Umbilical cord (tissue), 2 donors: ENCODE results near the gene NEURL1. TPM values are rescaled to one million over a fixed set of nuclear protein-coding genes. Genes with fewer than 3 reads are reported as not detected.
A peak's percentile ranks its signal among the peaks of the same experiment; 100 is the strongest.

Source experiments
- DNase-seq: peaks from one replicate; pipeline ENCODE4 v3.0.0-alpha.2; 2015; ENCODE audit warnings: low spot score
- total RNA-seq: library from RNA; depleted of rRNA; stranded (reverse); fragments of >200 nt; gene quantifications from one replicate; pipeline ENCODE4 v1.2.3, GENCODE V29; 2014; ENCODE audit warnings: low replicate concordance; ENCODE audit not compliant: insufficient read depth

NEURL1 gene
- total RNA-seq, 1 donor from 2014 or later: 0.24 TPM

DNA sequence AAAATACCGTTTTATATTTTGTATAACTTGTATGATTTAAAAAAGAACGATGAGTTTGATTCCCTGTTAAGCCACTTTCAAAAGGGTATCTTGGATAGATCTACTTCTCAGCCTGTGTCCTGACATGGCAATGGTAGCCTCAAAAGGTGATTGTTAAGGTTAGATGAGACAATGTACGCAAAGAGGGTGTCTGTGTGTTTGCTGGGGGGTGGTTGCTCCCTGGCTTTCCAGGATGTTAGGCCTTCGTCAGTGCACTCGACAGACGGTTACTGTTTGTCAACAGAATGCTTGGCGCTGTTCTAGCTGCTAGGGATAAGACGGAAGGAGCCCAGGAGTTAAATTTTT is 90.3 kb downstream of the NEURL1 start:
- no peak for DNase-seq

DNA sequence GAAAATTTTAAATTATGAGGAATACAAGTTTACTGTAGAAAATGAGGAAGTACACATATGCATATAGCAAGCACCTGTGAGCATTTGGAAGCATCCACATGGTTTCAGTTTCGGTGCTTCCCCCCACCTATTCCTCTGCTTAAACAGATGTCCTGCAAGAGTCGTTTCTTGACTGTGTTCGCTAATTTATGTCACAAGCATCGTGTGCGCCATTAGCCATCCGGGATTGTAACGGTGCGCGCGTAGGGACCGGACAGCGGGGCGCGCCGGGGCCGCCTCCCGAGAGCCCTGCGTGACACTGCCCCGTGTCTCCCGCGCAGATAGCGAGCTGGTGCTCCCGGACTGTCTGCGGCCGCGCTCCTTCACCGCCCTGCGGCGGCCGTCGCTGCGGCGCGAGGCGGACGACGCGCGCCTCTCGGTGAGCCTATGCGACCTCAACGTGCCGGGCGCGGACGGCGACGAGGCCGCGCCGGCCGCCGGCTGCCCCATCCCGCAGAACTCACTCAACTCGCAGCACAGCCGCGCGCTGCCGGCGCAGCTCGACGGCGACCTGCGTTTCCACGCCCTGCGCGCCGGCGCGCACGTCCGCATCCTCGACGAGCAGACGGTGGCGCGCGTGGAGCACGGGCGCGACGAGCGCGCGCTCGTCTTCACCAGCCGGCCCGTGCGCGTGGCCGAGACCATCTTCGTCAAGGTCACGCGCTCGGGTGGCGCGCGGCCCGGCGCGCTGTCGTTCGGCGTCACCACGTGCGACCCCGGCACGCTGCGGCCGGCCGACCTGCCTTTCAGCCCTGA is 90.9 kb downstream of the NEURL1 start:
- no peak for DNase-seq

DNA sequence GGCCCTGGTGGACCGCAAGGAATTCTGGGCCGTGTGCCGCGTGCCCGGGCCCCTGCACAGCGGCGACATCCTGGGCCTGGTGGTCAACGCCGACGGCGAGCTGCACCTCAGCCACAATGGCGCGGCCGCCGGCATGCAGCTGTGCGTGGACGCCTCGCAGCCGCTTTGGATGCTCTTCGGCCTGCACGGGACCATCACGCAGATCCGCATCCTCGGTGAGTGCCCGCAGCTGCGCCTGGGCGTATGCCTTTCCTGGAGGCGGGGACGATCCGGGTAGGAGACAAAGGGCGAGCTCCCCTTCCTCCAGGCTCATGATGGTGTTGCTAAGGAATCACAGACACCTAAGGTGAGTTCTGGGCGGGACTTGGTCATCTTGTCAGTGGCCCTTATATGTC is 91.5 kb downstream of the NEURL1 start:
- no peak for DNase-seq

DNA sequence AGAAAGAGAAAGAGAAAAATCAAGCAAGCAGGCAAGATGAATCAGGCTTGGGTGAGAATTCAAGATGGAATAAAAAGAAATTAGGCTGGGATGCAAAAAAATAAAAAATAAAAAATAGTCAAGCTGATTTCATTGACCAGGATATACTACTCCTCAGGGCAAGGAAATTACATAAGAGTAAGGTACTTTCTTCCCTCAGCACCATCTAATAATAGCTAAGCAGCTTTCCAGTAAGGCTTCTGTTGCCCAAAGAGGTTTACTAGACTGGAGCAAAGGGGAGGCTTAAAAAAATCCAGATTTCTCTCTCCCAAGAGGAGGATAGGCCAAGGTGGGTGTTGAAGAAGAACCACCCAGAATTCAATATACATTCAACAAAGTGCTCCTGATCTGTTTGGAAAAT is 93.6 kb downstream of the NEURL1 start:
- DNase-seq: no peak

DNA sequence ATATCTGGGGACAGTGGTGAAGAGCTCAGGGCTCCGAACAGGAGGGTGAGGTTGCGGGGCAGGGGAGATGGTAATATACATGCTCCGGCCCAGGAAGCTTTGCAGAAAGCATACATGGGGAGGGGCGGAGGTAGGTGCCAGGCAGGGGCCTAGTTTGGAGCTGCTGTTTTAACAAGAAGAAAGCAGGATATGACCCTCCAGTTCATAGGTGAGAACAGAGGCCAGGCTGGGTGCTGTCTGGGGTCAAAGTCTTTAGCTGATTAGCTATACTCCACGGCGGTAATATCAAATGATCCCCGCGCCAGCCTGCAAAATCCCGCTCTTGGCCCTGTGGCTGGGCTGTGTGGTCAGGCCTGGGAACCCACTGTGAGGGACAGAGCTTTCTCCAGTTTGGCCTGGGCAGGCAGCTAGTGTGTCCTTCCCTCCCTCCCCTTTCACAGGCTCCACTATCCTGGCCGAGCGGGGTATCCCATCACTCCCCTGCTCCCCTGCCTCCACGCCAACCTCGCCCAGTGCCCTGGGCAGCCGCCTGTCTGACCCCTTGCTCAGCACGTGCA is 95.6 kb downstream of the NEURL1 start:
- no peak for DNase-seq

DNA sequence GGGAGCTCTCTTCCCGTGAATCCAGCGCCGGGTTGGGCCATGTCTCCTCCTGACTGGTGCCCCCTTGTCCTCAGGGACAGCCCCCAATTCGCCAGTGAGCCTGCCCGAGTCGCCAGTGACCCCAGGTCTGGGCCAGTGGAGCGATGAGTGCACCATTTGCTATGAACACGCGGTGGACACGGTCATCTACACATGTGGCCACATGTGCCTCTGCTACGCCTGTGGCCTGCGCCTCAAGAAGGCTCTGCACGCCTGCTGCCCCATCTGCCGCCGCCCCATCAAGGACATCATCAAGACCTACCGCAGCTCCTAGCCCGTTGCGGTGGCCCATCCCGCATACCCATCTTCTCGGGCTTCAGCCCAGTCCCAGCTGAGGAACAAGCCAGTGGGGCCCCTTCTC is 96.6 kb downstream of the NEURL1 start:
- DNase-seq: no peak

DNA sequence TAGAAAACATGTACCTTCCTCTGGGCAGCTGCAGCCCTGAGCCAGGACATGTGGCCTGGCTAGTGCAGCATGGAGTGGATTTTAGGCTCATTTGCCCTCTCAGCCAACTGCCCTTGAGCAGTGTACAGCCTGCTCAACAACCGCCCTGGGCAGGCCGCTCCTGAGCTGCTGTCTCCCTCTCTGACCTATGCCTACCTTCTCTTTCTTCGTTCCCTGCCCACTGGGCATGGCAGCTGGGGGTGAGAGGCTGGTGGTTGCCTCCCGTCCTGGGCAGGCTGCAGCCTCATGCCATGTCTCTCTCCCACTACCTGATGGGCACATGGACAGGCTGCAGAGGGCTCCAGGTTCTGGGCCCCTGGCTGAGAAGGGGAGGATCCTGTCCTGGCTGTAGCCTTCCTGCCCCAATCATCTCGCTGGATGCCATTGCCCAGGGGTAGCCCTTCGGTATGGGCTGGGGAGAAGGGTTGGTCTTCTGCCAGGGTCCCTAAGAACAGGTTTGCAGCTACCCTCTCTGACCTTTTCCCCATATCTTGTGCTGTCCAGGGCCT is 97.3 kb downstream of the NEURL1 start:
- no peak for DNase-seq

DNA sequence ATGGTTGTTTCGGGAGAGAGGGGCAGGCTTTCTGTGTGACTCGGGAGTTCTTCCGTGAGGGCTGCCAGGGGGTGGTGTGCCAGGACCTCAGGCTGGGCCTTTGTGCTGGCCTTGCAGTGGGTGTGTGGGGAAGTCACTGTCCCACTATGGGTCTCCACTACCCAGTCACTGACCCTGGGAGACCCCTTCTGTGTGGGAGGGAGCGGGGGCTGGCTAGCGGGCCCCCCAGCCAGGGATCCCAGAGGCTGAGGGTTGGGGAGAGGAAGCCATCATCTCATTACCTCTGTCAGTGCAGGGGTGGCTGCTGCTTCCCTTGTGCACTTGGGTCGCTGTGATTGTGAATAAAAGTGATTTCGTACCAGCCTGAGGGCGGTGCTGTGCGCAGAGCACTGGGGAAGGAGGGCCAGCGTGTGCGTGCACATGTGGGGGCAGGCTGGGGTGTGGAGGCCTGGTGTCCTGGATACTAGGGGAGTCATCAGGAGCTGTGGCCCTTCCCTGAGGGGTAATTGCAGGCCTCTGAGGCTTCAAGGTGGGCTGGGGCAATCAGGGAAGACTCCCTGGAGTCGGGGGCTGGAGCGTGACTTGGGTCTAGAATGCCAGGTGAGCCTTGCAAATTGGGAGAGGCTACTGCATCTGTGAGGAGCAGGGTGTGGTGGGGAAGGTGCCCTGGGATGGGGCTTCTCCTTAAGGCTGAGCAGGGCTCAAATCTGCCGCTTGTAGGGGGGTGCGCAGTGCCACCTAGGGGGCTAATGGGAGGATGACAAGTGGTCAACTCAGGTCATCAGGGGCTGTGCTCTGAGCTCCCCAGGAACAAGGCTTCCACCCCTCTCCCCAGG is 98.9 kb downstream of the NEURL1 start:
- no peak for DNase-seq

DNA sequence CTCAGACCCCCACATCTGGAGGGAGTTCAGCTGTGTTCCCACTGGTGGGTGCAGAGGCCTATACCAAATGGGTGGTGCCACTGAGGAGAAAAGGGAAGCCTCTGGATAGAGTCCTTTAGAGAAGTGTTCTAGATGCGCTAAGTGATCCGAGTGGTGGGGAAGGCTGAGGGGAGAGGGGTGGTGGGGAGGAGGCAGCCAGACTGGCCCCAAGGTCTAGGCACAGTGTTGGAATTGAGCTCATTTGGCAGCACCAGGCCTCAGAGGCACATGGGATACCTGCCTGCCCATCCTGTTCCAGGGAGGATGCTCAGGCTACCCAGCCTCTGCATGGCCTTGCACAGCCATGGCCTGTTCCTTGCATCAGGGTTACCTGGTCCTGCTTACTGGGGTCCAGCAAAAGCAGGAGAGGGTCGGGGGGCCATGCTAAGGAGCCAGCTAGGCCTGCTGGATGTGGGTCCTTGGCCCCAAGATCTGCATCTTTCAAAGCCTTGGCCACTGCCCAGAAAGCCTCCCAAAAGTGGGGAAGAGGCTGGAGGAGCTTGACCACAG is 99.6 kb downstream of the NEURL1 start:
- DNase-seq: no peak

DNA sequence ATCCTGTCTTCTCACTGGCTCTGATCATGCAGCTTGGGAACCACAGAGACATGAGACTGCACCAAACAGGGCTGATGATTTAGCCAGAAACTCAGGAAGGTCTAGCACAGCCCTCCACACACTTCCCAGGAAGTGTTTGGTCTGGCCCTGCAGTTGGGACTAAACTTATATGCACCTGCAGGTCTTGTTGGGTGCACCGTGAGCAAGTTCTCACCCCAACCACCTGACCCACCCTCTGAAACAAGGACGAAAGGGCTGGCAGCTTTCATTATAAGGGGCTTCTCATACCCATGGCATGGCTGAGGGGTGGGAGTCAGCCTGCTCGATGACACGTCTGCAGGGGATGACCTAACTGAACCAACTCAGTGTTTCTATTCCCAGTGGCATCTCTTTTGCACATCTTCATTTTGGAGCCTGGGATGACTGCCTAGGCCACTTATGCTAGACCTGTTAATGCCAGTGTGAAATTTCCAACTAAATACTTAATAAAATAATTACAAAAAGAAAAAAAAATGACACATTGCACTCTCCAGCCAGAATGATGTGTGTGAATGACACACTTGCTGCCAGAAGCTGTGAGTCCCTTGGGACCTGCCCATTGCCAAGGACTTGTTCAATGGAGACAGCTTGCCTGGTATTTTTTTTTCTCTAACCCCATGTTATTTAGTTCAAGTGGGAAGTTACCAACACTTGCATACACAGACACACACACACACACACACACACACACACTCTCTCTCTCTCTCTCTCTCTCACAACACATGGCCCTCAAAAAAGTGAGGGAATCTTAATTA is 102.6 kb downstream of the NEURL1 start:
- DNase-seq: no peak

DNA sequence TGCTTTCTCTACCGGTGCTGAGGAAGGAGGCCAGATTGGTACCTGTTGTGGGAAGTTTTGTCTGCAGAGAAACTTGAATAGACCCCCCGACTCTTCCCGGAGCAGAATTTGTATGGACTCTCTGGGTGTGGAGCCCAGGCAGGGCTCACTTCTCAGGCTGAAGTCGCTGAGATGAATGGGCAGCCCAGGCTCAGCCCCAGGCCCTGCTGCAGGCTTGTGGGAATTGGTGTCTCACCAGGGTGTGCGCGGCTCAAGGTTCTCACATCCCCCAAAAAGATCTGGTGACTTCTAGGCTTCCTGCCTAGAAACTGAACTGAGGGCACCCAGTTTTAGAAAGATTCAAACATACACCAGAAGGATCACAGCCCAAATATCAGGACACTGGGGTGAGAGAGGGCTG is 103.5 kb downstream of the NEURL1 start:
- no peak for DNase-seq

DNA sequence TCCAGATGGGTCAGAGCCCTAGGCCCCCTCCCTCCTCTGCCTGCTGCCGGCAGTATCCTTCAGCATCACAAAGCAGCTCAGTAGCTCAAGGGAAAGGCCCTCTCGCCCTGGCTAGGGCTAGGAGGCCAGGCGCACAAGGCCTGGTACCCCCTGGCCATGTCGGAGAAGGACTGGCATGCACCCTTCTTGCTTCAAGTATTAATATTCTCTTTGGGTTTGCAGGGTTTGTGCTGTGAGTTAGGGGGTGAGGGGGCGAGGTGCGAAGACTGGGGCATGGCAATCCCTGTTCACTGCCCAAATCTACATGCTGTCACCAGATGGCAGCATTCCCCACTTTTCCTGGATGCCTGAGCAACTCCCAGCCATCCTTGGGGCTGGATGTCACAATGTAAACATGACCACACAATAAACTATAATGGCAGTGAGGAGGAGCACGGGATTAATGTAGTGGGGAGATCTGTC is 105.2 kb downstream of the NEURL1 start:
- DNase-seq: peak; percentile 72

DNA sequence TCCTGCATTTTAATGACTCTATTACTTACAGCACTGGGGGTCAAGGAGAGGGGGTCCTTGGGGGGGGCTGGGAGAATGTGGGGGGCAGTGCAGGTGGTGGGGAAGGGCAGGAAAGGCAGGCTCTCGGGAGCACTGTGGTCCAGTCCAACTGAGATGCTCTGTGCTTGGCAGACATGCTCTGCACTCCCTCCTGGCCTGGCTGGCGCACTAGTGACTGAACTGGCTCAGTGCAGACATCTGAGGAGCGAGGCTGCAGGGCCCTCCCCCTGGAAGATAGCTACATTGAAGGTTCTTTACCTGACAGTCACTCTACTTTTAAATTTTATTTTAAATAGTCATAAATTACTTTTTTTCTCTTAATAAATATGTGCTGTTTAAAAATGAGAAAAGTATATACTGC is 105.7 kb downstream of the NEURL1 start:
- no peak for DNase-seq

DNA sequence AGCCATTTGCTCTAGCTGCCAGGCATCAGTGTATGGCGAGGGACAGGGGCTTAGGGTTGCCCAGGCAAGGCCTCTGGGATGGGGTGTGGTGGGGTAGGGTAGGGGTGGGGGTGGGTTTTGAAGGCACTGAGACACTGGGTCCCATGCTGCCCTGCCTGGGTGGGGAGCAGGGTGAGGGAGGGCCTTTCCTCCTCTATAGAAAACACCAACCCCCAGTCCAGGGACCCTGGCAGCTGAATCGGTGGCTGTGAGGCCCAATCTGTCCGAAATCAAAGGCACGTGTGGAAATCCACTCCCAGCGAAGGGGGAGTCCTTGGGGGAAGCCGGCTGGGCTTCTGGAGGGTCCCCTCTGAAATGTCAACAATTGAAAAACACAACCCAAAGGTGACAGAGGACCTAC is 106.4 kb downstream of the NEURL1 start:
- no peak for DNase-seq

DNA sequence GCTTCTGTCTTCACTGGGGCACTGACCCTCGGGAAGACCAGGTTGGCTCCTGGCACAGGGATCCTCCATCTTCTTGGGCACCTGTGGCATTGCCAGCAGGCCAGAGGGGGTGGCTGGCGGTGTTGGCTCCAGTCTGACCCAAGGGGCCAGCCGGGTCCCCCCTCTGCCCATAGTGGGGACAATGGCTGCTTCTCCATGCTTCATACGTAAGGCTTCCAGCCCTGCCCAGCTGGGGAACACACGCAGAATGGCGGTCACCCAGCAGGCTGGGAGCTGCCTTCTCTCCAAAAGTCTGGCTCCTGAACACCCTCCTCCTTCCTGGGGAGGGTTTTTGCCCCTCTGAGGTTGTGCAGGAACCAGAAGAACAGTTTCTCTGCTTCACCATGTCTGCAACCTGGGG is 106.8 kb downstream of the NEURL1 start:
- DNase-seq: no peak

DNA sequence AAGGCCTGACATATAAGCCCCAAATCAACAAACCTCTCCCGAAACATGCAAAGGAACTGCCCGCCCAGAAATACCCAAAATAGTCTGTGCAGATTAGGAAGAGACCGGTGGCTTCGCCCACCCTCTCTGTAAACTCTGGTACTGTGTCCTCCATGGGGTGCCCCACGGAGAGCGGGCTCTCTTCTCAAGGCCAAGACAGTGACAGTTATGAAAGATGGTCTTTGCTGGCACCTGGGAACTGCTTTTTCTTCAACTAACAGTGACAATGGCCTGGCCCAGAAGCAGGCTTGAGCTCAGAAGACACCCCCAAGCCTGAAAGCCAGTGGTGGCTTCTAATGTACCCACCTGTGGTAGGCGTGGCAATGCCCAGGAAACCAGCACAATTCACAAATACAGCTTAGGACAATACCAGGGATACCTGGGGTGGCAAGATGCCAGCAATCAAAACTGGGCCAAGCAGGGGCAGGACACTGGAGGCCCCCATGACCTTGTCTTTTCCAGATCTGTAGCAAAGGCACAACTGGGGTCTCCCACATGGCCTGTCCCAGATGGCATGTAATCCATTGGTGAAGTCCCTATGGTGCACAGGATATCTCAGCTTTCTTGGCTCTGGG is 107.6 kb downstream of the NEURL1 start:
- DNase-seq: no peak

DNA sequence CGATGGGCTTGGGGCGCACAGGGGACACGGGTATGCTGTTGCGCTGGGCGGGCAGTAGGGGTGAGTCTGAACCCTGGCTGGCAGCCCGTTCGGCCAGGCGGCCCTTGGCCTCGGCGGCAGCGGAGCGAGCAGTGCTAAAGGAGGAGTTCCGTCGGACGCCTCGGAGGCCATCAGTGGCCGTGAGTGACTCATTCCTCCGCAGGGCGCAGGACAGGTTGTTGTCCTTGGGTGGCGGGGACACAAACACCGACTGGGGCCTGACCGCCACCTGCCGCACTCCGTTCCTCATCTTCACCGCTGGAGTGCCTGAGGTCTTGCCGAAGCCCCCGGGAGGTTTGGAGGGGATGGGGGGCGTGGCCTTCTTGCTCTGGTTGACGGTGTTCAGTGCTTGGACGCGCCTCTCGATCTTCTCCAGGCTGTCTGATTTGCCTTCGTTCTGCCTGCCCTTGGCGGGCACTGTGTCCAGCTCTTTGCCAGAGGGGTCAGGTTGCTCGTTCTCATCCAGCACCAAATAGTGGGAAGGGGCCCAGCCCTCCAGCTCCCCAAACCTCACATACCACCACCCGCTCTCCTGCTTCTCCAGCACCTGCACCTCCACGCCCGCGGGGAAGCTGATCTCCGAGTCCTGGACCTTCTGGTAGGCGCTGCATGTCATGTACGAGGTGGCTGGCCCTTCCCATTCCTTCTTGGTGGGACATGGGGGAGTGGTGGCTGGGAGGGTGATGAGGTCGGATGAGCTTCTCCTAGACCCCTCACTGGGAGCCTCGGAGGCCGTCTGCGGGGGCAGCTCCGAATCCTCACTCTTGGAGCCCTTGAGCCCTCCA is 108.7 kb downstream of the NEURL1 start:
- DNase-seq: no peak

DNA sequence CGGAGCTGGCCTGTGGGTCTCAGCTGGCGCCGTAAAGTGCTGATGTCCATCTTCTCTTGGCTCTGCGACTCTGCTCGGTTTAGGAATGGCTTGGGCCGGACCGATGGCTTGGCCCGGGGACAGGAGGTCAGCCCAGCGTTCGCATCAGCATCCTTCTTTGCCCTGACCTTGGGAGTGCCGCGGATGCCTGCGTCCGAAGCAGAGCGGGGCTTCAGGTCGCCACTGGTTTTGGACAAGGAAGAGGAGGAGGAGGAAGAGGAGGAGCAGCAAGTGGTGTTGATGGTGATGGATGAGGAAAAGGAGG is 109.3 kb downstream of the NEURL1 start:
- DNase-seq: no peak

DNA sequence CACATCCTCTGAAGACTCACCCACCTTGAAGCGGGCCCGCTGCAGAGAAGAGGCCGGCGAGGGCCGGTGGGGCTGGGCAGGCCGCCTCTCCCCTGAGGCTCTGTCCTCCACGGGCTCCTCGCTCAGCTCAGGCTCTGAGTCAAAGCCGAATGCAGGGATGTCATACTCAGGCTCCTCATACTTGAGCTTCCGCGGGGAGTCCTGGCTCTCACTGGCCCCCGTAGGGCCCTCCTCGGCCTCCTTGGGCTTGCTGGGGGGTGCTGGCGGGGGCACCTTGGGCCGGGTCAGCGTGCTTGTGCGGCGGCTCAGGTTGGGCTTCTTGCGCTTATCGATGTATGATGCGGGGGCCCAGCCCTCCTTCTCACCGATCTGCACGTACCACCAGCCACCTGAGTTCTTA is 109.9 kb downstream of the NEURL1 start:
- no peak for DNase-seq
